ENCODE data around the gene MAGEA8. TPM values are rescaled to one million over a fixed set of nuclear protein-coding genes. Genes with fewer than 3 reads are reported as not detected.

MAGEA8 gene
- total and polyA plus RNA-seq, 9 of the 15 experiments (the other 6 are each of a cell fraction or from before 2014, with no cell fraction given) = 0.49 to 4.6 (median 1.9) TPM

DNA sequence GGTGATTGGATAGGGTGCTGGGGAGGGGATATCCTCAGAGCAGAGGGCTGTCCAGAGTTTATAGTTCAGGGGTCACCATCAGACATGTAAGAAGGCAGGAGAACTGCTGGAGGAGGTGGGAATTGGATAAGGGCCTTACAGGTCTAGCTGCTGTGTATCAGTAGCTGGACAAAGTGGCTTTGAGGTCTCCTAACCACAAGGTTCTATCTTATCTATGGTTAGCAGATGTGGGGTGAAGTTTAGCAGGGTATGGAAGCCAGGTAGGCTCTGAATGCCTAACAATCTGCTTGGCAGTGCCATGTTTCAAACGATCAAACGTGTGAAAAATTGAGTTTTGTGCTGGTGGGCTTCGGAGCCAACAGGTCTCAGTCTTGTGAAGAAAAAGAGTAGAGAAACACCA, 32.1 kb upstream of the MAGEA8 start (continued):
- no peak for TF ChIP-seq TCF7L2 (IDR thresholded peaks at IDR 0.05; ENCODE audit: low read depth, low read length)
- TF ChIP-seq NBN (IDR thresholded peaks at IDR 0.05; ENCODE audit: low read depth) = no peak
- TF ChIP-seq KDM2B (CRISPR knock-in tag; IDR thresholded peaks at IDR 0.05) = no peak
- peak; percentile 96 for TF ChIP-seq TEAD4 (IDR thresholded peaks at IDR 0.05; ENCODE audit: low read length)
- TF ChIP-seq TEAD4 (CRISPR knock-in tag; IDR thresholded peaks at IDR 0.05; ENCODE audit: borderline replicate concordance) = no peak
- no peak for TF ChIP-seq FOXJ3 (CRISPR knock-in tag; IDR thresholded peaks at IDR 0.05)
- TF ChIP-seq SLC30A9 (CRISPR knock-in tag; IDR thresholded peaks at IDR 0.05) = no peak
- TF ChIP-seq, protein P1, sequence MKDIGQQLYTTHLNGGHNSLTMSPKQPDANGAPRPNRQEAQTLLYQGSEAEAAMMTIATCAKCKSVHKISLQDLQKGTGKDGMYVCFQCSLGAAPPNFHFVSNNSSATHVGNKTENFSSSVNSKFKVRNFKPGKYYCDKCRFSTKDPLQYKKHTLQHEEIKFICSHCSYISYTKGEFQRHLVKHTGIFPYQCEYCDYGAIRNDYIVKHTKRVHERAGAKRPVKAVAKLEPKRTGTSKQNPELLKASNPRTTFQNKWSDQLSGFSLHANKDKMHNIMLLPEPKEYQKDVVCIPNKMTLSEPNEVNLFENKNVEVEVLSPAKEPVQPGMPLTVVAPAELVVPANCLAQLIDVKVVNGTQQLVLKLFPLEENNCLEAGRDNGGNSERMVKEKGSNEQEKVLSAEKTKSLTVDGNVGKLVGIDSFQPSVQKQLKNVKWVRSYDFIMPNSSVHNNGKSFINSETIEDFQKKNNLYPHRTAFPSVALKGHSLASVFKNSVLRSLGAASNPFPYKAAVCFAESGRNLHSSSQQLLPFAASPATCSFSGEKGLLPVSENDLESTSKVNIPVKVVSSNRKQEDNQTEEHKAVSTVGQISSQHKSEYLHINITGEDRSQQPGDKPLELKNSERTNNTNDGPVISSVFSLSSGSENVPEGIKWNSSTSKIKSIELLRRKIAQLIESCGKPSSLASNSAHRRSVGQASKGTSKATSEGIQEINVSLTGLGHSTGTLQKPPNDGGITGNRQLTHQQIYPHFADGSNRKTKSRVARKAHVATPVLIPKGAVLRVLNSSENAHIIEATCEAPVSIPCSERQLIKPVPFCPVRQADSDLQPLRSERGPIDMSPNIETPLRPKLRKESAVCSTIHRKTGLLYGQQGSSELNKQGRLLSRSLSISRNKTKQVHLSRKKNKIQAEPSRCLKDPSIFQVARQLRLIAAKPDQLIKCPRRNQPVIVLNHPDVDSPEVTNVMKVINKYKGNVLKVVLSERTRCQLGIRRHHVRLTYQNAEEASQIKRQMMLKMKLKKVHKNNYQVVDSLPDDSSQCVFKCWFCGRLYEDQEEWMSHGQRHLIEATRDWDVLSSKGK (CRISPR knock-in tag; IDR thresholded peaks at IDR 0.05) = no peak
- no peak for TF ChIP-seq PHTF2 (CRISPR knock-in tag; IDR thresholded peaks at IDR 0.05)
- no peak for TF ChIP-seq VEZF1 (CRISPR knock-in tag; IDR thresholded peaks at IDR 0.05)
- no peak for TF ChIP-seq HEY1 (CRISPR knock-in tag; IDR thresholded peaks at IDR 0.05; ENCODE audit: borderline replicate concordance)
- no peak for TF ChIP-seq GMEB1 (CRISPR knock-in tag; IDR thresholded peaks at IDR 0.05)
- TF ChIP-seq ESRRA (IDR thresholded peaks at IDR 0.05; ENCODE audit: borderline replicate concordance, low read depth) = peak; percentile 88; the same call in 1 of the 2 replicates
- TF ChIP-seq BCL6 (CRISPR knock-in tag; IDR thresholded peaks at IDR 0.05) = no peak
- peak; percentile 27; the same call in 1 of the 2 replicates for TF ChIP-seq CTBP1 (IDR thresholded peaks at IDR 0.05; ENCODE audit: borderline replicate concordance)
- no peak for TF ChIP-seq ARID2 (IDR thresholded peaks at IDR 0.05)
- no peak for TF ChIP-seq ZNF408 (CRISPR knock-in tag; IDR thresholded peaks at IDR 0.05; ENCODE audit: low read depth)
- no peak for TF ChIP-seq ZFP91 (CRISPR knock-in tag; IDR thresholded peaks at IDR 0.05)

Data from K562 (cell line).